GM12878 (cell line): Measurements from ENCODE around the gene FARS2. TPM values are rescaled to one million over a fixed set of nuclear protein-coding genes. Genes with fewer than 3 reads are reported as not detected.

ENCODE experiments used
- ATAC-seq: fragments of 200-7000 bp; cut with Tn5 transposase; 3 replicates; pipeline ENCODE4 v1.9.1; 2020; ENCODE audit warnings: mild to moderate bottlenecking, moderate library complexity
- BruUV-seq: library from RNA; stranded (reverse); fragments of 400-500 nt; replicated peaks from 2 replicates; lab custom pipeline; 2021; lab: Mats Ljungman, UMichigan
- CTCF ChIA-PET: fragments of 300-600 bp; sonication (Branson Sonifier 250); formaldehyde crosslinking; extraction: SDS; loops from one replicate; lab custom pipeline; 2021; ENCODE audit warnings: inconsistent platforms; lab: Yijun Ruan, JAX
- POLR2A ChIA-PET: fragments of 350-600 bp; formaldehyde crosslinking; extraction: SDS; loops from one replicate; lab custom pipeline; 2021; ENCODE audit warnings: inconsistent platforms; lab: Charles Lee
- RAD21 ChIA-PET: fragments of 300-600 bp; sonication (Branson Sonifier 250); formaldehyde crosslinking; loops from one replicate; lab custom pipeline; 2023; ENCODE audit warnings: antibody characterized with exemption; ENCODE audit not compliant: unreplicated experiment; lab: Charles Lee
- SMC1A ChIA-PET: fragments of 300-600 bp; sonication (Branson Sonifier 250); formaldehyde crosslinking; loops from one replicate; lab custom pipeline; 2023; ENCODE audit not compliant: unreplicated experiment, uncharacterized antibody; lab: Charles Lee
- DNase-seq: peaks from one replicate; pipeline ENCODE4 v3.0.0-alpha.2; 2011; ENCODE audit warnings: low read depth, low spot score
- FAIRE-seq: peaks from 3 replicates; lab custom pipeline; 2011; peaks lifted over from hg19 to GRCh38; lab: Jason Lieb, UNC
- H2AFZ ChIP-seq: 2 replicates; pipeline ENCODE4 v1.6.0; 2011; ENCODE audit warnings: low read depth, low read length, control low read depth; ENCODE audit not compliant: control insufficient read depth
- H3K27ac ChIP-seq: 2 replicates; pipeline ENCODE4 v1.5.1; 2011; ENCODE audit warnings: control low read depth; ENCODE audit not compliant: control insufficient read depth, insufficient read depth
- H3K27me3 ChIP-seq, 2 experiments: replicated peaks in 1 of 2; 2 replicates each; pipeline versions ENCODE4 v1.6.0 to v1.6.1; 2011; ENCODE audit warnings: low read length in 1 of 2; ENCODE audit not compliant: control insufficient read depth in 2 of 2, insufficient read depth in 2 of 2
- H3K36me3 ChIP-seq, 2 experiments: 2 replicates each; pipeline ENCODE4 v1.5.1; 2011; ENCODE audit warnings: low read length in 1 of 2; ENCODE audit not compliant: control insufficient read depth in 2 of 2, insufficient read depth in 2 of 2
- H3K4me1 ChIP-seq: 2 replicates; pipeline ENCODE4 v1.6.1; 2011; ENCODE audit warnings: mild to moderate bottlenecking, low read length, moderate library complexity, mixed read lengths; ENCODE audit not compliant: control insufficient read depth, insufficient read depth
- H3K4me2 ChIP-seq: 2 replicates; pipeline ENCODE4 v1.6.0; 2011; ENCODE audit warnings: control low read depth; ENCODE audit not compliant: control insufficient read depth, insufficient read depth
- H3K4me3 ChIP-seq: fragments of 200-600 bp; sonication (generic); 2 replicates; pipeline ENCODE4 v1.5.1; 2016
- H3K79me2 ChIP-seq: 2 replicates; pipeline ENCODE4 v1.6.0; 2011; ENCODE audit warnings: low read length; ENCODE audit not compliant: control insufficient read depth, insufficient read depth
- H3K9ac ChIP-seq: 2 replicates; pipeline ENCODE4 v1.8.0; 2011; ENCODE audit warnings: low read length, control low read depth, mixed read lengths; ENCODE audit not compliant: control insufficient read depth, insufficient read depth
- H3K9me3 ChIP-seq: replicated peaks from 3 replicates; pipeline ENCODE4 v1.5.1; 2011; ENCODE audit warnings: mild to moderate bottlenecking, low read length; ENCODE audit not compliant: control insufficient read depth, insufficient read depth
- H4K20me1 ChIP-seq: 2 replicates; pipeline ENCODE4 v1.6.0; 2011; ENCODE audit not compliant: control insufficient read depth, insufficient read depth
- BCL3 ChIP-seq: IDR thresholded peaks from 2 replicates; pipeline ENCODE4 v1.6.1; 2011; ENCODE audit warnings: borderline replicate concordance, low read depth, mild to moderate bottlenecking, moderate library complexity, low read length; ENCODE audit not compliant: insufficient read depth, poor library complexity, severe bottlenecking
- BRCA1 ChIP-seq: IDR thresholded peaks from 2 replicates; pipeline ENCODE4 v1.6.1; 2011; ENCODE audit warnings: low read depth, low read length, improper control_type of control experiment
- IKZF2 ChIP-seq, 2 experiments: fragments of 450-650 bp; IDR thresholded peaks; 2 replicates each; pipeline ENCODE4 v1.6.1; 2017; ENCODE audit warnings: mild to moderate bottlenecking in 2 of 2, moderate library complexity in 2 of 2
- KDM1A ChIP-seq: fragments of 200-600 bp; sonication (generic); IDR thresholded peaks from 2 replicates; pipeline ENCODE4 v1.6.1; 2016; ENCODE audit warnings: borderline replicate concordance
- MAX ChIP-seq: IDR thresholded peaks from 2 replicates; pipeline ENCODE4 v1.6.1; 2012; ENCODE audit warnings: low read depth, low read length, improper control_type of control experiment
- MYB ChIP-seq: fragments of 150-350 bp; IDR thresholded peaks from 2 replicates; pipeline ENCODE4 v1.6.1; 2014; ENCODE audit warnings: mild to moderate bottlenecking, low read depth, low read length, borderline replicate concordance
- NFYA ChIP-seq: IDR thresholded peaks from 2 replicates; pipeline ENCODE4 v1.6.1; 2011; ENCODE audit warnings: low read depth, mild to moderate bottlenecking, low read length, improper control_type of control experiment, borderline replicate concordance
- NR2F1 ChIP-seq: fragments of 450-650 bp; conservative IDR thresholded peaks from 2 replicates; pipeline ENCODE4 v1.6.1; 2017; ENCODE audit warnings: mild to moderate bottlenecking
- RBBP5 ChIP-seq: fragments of 200-600 bp; sonication (generic); conservative IDR thresholded peaks from 2 replicates; pipeline ENCODE4 v1.6.1; 2016
- SMC3 ChIP-seq: IDR thresholded peaks from 2 replicates; pipeline ENCODE4 v1.6.1; 2011; ENCODE audit warnings: low read length, improper control_type of control experiment, borderline replicate concordance
- SUPT20H ChIP-seq: IDR thresholded peaks from 2 replicates; pipeline ENCODE4 v1.6.1; 2011; ENCODE audit warnings: low read depth, mild to moderate bottlenecking, low read length, moderate library complexity, borderline replicate concordance; ENCODE audit not compliant: control insufficient read depth
- TCF12 ChIP-seq: IDR thresholded peaks from 2 replicates; pipeline ENCODE4 v1.6.1; 2011; ENCODE audit warnings: low read depth, mild to moderate bottlenecking, low read length
- YY1 ChIP-seq: IDR thresholded peaks from 2 replicates; pipeline ENCODE4 v1.6.1; 2011; ENCODE audit warnings: low read depth, mild to moderate bottlenecking, low read length
- ZNF217 ChIP-seq: fragments of 450-650 bp; IDR thresholded peaks from 2 replicates; pipeline ENCODE4 v1.6.1; 2017; ENCODE audit warnings: antibody characterized with exemption, mild to moderate bottlenecking
- WGBS: methylation state at CpG from one replicate; pipeline ENCODE4 v1.1.6; 2016; ENCODE audit warnings: low lambda C conversion rate; ENCODE audit not compliant: insufficient replicate concordance, insufficient coverage; ENCODE audit errors: missing lambda C conversion rate; 5-methylcytosine and 5-hydroxymethylcytosine counted together
- in situ Hi-C: fragments of 300-500 bp; cut with MboI; formaldehyde crosslinking; loops from 9 replicates; pipeline ENCODE4 v1.14.3; 2018; ENCODE audit warnings: mixed read lengths
- intact Hi-C: fragments of 100-400 bp; cut with micrococcal nuclease; formaldehyde crosslinking; loops from one replicate; pipeline ENCODE4 v1.14.2; 2022; ENCODE audit not compliant: unreplicated experiment
- polyA plus RNA-seq, 11 experiments: library from polyadenylated mRNA; depleted of rRNA in 4 of 11; unstranded in 6 of 11; stranded (reverse) in 5 of 11; fragments of >200 nt; fragmentation: Nextera tagmentation in 4 of 11; fragmentation: Illumina TruSeq in 1 of 11; extraction: Ambion mirVana in 4 of 11; extraction: Trizol in 1 of 11; gene quantifications; 1 replicate in 1 of 11; 2 replicates in 10 of 11; pipeline versions ENCODE4 v1.2.1 to v1.2.3, GENCODE V29; 2011 to 2016; ENCODE audit warnings: inconsistent platforms in 2 of 11, missing spikeins in 2 of 11, low read depth in 1 of 11
- total RNA-seq, 4 experiments: library from RNA; depleted of rRNA in 3 of 4; stranded (reverse); fragments of >200 nt in 3 of 4; fragmentation: Illumina TruSeq in 1 of 4; extraction: Trizol in 1 of 4; gene quantifications; 2 replicates each; pipeline versions ENCODE4 v1.2.1 to v1.2.3, GENCODE V29; 2013 to 2021
- TF ChIP-seq, protein P1 (sequence below): fragments of 450-650 bp; IDR thresholded peaks from 2 replicates; pipeline ENCODE4 v1.6.1; 2016; ENCODE audit warnings: mild to moderate bottlenecking
- TF ChIP-seq, protein P2 (sequence below): fragments of 450-650 bp; IDR thresholded peaks from 2 replicates; pipeline ENCODE4 v1.6.1; 2018; ENCODE audit warnings: mild to moderate bottlenecking, low read depth, moderate library complexity; ENCODE audit not compliant: partially characterized antibody

Gene FARS2
- total and polyA plus RNA-seq, 10 of the 15 experiments (the other 5 are each of a cell fraction or from before 2014, with no cell fraction given) = 16.8 to 46.7 (median 25.6) TPM

GRCh38 chr6:5652406-5653137 is 391.3 kb downstream of the FARS2 start (continued):
- no peak for TF ChIP-seq MYB
- TF ChIP-seq BRCA1 = no peak
- TF ChIP-seq, protein P1, sequence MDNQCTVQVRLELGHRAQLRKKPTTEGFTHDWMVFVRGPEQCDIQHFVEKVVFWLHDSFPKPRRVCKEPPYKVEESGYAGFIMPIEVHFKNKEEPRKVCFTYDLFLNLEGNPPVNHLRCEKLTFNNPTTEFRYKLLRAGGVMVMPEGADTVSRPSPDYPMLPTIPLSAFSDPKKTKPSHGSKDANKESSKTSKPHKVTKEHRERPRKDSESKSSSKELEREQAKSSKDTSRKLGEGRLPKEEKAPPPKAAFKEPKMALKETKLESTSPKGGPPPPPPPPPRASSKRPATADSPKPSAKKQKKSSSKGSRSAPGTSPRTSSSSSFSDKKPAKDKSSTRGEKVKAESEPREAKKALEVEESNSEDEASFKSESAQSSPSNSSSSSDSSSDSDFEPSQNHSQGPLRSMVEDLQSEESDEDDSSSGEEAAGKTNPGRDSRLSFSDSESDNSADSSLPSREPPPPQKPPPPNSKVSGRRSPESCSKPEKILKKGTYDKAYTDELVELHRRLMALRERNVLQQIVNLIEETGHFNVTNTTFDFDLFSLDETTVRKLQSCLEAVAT = no peak

DNA sequence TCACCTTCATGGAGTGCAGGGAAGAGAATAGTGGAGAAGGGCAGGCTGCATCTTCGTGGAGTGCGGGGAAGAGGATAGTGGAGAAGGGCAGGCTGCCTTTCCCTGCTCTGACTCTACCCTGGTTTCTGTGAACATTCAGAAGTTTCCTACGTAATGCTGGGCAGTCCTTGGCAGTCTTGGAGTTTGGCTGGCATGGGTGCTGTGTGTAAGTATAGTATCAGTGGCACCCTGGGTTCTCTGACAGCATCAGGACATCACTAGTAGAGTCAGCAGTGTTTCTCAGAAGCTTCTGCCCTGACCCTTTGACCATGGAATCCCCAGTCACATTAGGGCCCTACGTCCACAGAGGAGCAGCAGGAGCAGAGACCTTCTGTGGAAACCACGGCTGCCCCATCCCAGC is 392.5 kb downstream of the FARS2 start:
- ChIA-PET POLR2A (no interaction called here), SMC1A (no interaction called here), RAD21 (no interaction called here), CTCF (interaction anchor here (0.8 to 1.2 kb wide), 3 partner anchors 14 to 182 kb away, joined by 3 to 6 read pairs (median 3); no protein-coding TSS in a partner anchor)
- Histone ChIP-seq H3K27me3 (no peaks in the 10 kb centered on the region), H3K4me2 (no peak overlapping the region), H3K9me3 (no peaks in the 10 kb centered on the region), H3K9ac (no peak overlapping the region), H3K79me2 (no peaks in the 10 kb centered on the region), H3K36me3 (no peaks in the 10 kb centered on the region), H4K20me1 (no peaks in the 10 kb centered on the region), H3K4me3 (no peak overlapping the region), H2AFZ (no peak overlapping the region), H3K27ac (no peak overlapping the region), H3K4me1 (no peaks in the 10 kb centered on the region)
- BruUV-seq = no TSS peak
- no peak for ATAC-seq
- FAIRE-seq = no peak
- 97% methylated on average over 5 of the region's 5 CpGs for WGBS
- no peak for DNase-seq
- intact Hi-C loops (no loop called here), in situ Hi-C loops (no loop called here)
- TF ChIP-seq SUPT20H (no peak), KDM1A (no peak), NFYA (no peak), BCL3 (no peak), NR2F1 (no peak), SMC3 (no peak), RBBP5 (no peak), IKZF2 (IDR thresholded peaks at IDR 0.05) (no peak), YY1 (no peak), MAX (no peak), TCF12 (no peak), ZNF217 (no peak)
- TF ChIP-seq, protein P2, sequence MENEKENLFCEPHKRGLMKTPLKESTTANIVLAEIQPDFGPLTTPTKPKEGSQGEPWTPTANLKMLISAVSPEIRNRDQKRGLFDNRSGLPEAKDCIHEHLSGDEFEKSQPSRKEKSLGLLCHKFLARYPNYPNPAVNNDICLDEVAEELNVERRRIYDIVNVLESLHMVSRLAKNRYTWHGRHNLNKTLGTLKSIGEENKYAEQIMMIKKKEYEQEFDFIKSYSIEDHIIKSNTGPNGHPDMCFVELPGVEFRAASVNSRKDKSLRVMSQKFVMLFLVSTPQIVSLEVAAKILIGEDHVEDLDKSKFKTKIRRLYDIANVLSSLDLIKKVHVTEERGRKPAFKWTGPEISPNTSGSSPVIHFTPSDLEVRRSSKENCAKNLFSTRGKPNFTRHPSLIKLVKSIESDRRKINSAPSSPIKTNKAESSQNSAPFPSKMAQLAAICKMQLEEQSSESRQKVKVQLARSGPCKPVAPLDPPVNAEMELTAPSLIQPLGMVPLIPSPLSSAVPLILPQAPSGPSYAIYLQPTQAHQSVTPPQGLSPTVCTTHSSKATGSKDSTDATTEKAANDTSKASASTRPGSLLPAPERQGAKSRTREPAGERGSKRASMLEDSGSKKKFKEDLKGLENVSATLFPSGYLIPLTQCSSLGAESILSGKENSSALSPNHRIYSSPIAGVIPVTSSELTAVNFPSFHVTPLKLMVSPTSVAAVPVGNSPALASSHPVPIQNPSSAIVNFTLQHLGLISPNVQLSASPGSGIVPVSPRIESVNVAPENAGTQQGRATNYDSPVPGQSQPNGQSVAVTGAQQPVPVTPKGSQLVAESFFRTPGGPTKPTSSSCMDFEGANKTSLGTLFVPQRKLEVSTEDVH = no peak
